DOHH2 (cell line): ENCODE measurements around the gene LYZL1.

Experiments used
- H3F3A ChIP-seq: fragments of 200-600 bp; sonication (generic), shearing (Covaris generic); 2 replicates; pipeline ENCODE4 v1.6.0; 2016; ENCODE audit warnings: antibody characterized with exemption, mild to moderate bottlenecking; ENCODE audit not compliant: control insufficient read depth, insufficient read depth
- H3K27ac ChIP-seq: fragments of 200-600 bp; sonication (generic); 2 replicates; pipeline ENCODE4 v1.5.1; 2014; ENCODE audit warnings: low read depth, mild to moderate bottlenecking, low read length, moderate library complexity
- H3K27me3 ChIP-seq: fragments of 200-600 bp; sonication (generic); 2 replicates; pipeline ENCODE4 v1.6.1; 2014; ENCODE audit warnings: mild to moderate bottlenecking, low read length, mixed read lengths; ENCODE audit not compliant: control insufficient read depth
- H3K36me3 ChIP-seq: fragments of 200-600 bp; sonication (generic); 2 replicates; pipeline ENCODE4 v1.6.1; 2014; ENCODE audit warnings: mild to moderate bottlenecking, low read length, moderate library complexity, mixed read lengths; ENCODE audit not compliant: control insufficient read depth
- H3K4me1 ChIP-seq: fragments of 200-600 bp; sonication (generic); 2 replicates; pipeline ENCODE4 v1.6.1; 2014; ENCODE audit warnings: mild to moderate bottlenecking, low read length, mixed read lengths; ENCODE audit not compliant: control insufficient read depth
- H3K4me2 ChIP-seq: fragments of 200-600 bp; sonication (generic); 2 replicates; pipeline ENCODE4 v1.6.0; 2014; ENCODE audit warnings: mild to moderate bottlenecking, low read length, moderate library complexity
- H3K4me3 ChIP-seq: fragments of 200-600 bp; sonication (generic); 2 replicates; pipeline ENCODE4 v1.5.1; 2014; ENCODE audit warnings: mild to moderate bottlenecking, low read length, mixed read lengths
- H3K79me2 ChIP-seq: fragments of 200-600 bp; sonication (generic); 2 replicates; pipeline ENCODE4 v1.6.1; 2014; ENCODE audit warnings: mild to moderate bottlenecking, low read length, mixed read lengths; ENCODE audit not compliant: control insufficient read depth
- H3K9me2 ChIP-seq: fragments of 200-600 bp; sonication (generic); replicated peaks from 2 replicates; pipeline ENCODE4 v1.6.1; 2014; ENCODE audit warnings: mild to moderate bottlenecking, low read length, mixed read lengths; ENCODE audit not compliant: control insufficient read depth
- H3K9me3 ChIP-seq: fragments of 200-600 bp; sonication (generic); 2 replicates; pipeline ENCODE4 v1.6.1; 2014; ENCODE audit warnings: antibody characterized with exemption, low read length, mixed read lengths; ENCODE audit not compliant: control insufficient read depth, insufficient read depth
- H4K20me1 ChIP-seq: fragments of 200-600 bp; sonication (generic); 2 replicates; pipeline ENCODE4 v1.6.0; 2014; ENCODE audit warnings: low read depth, mild to moderate bottlenecking, antibody characterized with exemption, low read length, moderate library complexity; ENCODE audit not compliant: control insufficient read depth, insufficient read depth
- EZH2phosphoT487 ChIP-seq: fragments of 200-600 bp; sonication (generic); IDR thresholded peaks from 2 replicates; pipeline ENCODE4 v1.6.1; 2017; ENCODE audit warnings: borderline replicate concordance, mild to moderate bottlenecking, antibody characterized with exemption, low read length, moderate library complexity, mixed read lengths
- TF ChIP-seq, protein P1 (sequence below): fragments of 200-600 bp; sonication (generic); IDR thresholded peaks from one replicate; pipeline ENCODE4 v1.5.1; 2014; ENCODE audit warnings: antibody characterized with exemption, mild to moderate bottlenecking, low read depth, low read length; ENCODE audit not compliant: poor library complexity, severe bottlenecking

The LYZL1 gene

DNA sequence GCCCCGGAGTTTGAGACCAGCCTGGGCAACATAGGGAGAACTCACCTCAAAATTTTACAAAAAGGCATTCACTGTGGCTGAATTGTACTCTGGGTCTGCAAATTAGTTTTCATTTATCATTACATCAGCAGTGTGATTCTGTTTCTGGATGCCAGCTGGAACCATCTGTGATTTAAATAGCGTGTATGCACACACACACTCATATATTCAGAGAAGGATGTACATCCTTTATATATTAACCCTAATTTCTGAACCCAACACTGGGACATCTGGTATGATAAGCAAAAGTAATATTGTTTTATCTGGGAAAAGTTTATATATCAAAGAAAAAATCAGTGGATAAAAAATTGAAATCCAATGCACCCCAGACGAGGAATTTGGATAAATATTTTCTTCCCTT lies 33.8 kb upstream of the LYZL1 start:
- Histone ChIP-seq H3F3A (no peaks in the 10 kb centered on the region), H3K4me1 (no peaks in the 10 kb centered on the region), H3K4me3 (no peak overlapping the region), H3K4me2 (no peak overlapping the region), H3K27me3 (no peaks in the 10 kb centered on the region), H3K9me2 (no peaks in the 10 kb centered on the region; the same call in 1 of the 2 replicates), H3K9me3 (no peaks in the 10 kb centered on the region), H3K36me3 (no peaks in the 10 kb centered on the region), H4K20me1 (no peaks in the 10 kb centered on the region), H3K27ac (no peak overlapping the region), H3K79me2 (no peaks in the 10 kb centered on the region)
- TF ChIP-seq, protein P1, sequence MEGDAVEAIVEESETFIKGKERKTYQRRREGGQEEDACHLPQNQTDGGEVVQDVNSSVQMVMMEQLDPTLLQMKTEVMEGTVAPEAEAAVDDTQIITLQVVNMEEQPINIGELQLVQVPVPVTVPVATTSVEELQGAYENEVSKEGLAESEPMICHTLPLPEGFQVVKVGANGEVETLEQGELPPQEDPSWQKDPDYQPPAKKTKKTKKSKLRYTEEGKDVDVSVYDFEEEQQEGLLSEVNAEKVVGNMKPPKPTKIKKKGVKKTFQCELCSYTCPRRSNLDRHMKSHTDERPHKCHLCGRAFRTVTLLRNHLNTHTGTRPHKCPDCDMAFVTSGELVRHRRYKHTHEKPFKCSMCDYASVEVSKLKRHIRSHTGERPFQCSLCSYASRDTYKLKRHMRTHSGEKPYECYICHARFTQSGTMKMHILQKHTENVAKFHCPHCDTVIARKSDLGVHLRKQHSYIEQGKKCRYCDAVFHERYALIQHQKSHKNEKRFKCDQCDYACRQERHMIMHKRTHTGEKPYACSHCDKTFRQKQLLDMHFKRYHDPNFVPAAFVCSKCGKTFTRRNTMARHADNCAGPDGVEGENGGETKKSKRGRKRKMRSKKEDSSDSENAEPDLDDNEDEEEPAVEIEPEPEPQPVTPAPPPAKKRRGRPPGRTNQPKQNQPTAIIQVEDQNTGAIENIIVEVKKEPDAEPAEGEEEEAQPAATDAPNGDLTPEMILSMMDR, result no peak
- no peak for TF ChIP-seq EZH2phosphoT487

DNA sequence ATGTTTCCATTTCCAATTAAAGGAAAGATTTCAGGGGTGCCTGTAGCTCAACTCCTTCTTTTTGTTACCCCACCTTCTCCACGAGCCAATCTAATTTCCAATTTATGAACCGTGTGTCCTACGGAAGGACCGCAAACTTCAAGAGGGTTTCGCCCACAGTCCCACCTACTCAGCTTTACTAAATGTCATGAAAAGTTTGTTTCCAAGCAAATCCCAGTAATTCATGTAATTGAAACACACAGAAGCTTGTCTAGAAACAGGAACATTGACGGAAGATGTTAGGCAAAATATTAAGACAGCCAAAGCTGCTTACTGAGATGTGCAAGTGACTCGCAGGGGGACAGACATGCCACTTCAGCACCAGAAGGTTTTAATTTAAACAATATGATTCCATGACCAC lies 32.9 kb upstream of the LYZL1 start:
- Histone ChIP-seq H3K4me3 (no peak overlapping the region), H3K4me2 (no peak overlapping the region), H3K79me2 (no peaks in the 10 kb centered on the region), H3K9me2 (no peaks in the 10 kb centered on the region), H3F3A (no peaks in the 10 kb centered on the region), H3K27ac (no peak overlapping the region), H4K20me1 (no peaks in the 10 kb centered on the region), H3K9me3 (no peaks in the 10 kb centered on the region), H3K36me3 (no peaks in the 10 kb centered on the region), H3K4me1 (no peaks in the 10 kb centered on the region), H3K27me3 (no peaks in the 10 kb centered on the region)
- TF ChIP-seq EZH2phosphoT487, result no peak
- TF ChIP-seq, protein P1, result no peak

DNA sequence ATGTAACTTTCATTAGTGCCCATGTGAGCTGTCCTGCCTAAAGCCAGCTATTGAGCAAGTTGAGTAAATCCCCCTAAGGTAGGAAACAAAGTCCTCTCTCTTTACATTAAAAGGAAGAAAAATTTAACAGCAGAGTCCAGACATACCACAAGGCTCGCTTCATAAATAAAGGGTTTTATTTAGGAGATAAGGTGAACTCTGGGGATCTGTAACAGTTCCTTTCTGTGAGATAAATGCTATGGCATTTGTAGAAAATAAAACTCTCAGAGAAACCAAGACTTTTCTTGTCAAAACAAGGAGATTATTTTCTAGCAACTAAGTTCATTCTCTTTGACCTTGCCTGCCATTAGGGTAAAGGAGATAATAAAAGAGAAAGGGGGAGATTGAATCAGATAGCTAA lies 32.3 kb upstream of the LYZL1 start:
- H3K4me2 ChIP-seq, result no peak overlapping the region
- no peaks in the 10 kb centered on the region for H4K20me1 ChIP-seq
- no peaks in the 10 kb centered on the region for H3K36me3 ChIP-seq
- no peaks in the 10 kb centered on the region for H3K79me2 ChIP-seq
- no peak for TF ChIP-seq EZH2phosphoT487
- TF ChIP-seq, protein P1, result no peak
- no peaks in the 10 kb centered on the region for H3F3A ChIP-seq
- no peaks in the 10 kb centered on the region for H3K27me3 ChIP-seq
- H3K9me2 ChIP-seq, result no peaks in the 10 kb centered on the region
- H3K4me1 ChIP-seq, result no peaks in the 10 kb centered on the region
- no peaks in the 10 kb centered on the region for H3K9me3 ChIP-seq
- no peak overlapping the region for H3K4me3 ChIP-seq
- H3K27ac ChIP-seq, result no peak overlapping the region
